AG04449 (cell line): ENCODE measurements around the gene AGAP1.

Experiments
- CTCF ChIA-PET: fragments of 350-600 bp; formaldehyde crosslinking; extraction: SDS; loops from one replicate; lab custom pipeline; 2021; ENCODE audit warnings: antibody characterized with exemption; lab: Yijun Ruan, JAX
- POLR2A ChIA-PET: fragments of 400-600, 350-600 bp; formaldehyde crosslinking; extraction: SDS; loops from one replicate; lab custom pipeline; 2020; ENCODE audit warnings: antibody characterized with exemption, inconsistent platforms; lab: Yijun Ruan, JAX
- DNase-seq: peaks from one replicate; pipeline ENCODE4 v3.0.0-alpha.2; 2010; ENCODE audit warnings: low read depth, low spot score
- H3K4me3 ChIP-seq: 2 replicates; pipeline ENCODE4 v1.5.1; 2011; ENCODE audit warnings: low read depth, mild to moderate bottlenecking, control low read depth, low read length
- TF ChIP-seq, protein P1 (sequence below): IDR thresholded peaks from one replicate; pipeline ENCODE4 v1.5.1; 2011; ENCODE audit warnings: mild to moderate bottlenecking, moderate library complexity, low read length, control low read depth, inconsistent platforms; ENCODE audit not compliant: insufficient read depth; ENCODE audit errors: missing control alignments

The AGAP1 gene

DNA sequence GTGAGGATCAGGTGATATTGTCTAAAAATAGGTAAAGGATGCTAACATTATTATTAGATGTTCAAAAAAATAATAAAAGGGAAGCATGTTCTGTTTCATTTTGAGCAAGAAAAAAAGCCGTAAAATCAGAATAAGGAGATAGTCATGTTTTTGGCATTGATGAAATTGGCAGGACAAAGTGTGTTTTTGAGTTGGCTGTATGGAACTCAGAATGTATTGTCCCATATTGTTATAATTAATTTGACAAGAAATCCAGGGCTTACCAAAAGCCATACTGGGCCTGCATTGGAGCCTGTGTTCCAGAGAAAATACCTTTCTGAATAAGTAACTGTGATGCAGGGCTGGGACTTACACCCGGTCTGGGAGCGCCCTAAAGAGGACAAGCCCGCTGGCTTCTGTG is 232.0 kb downstream of the AGAP1 start:
- ChIA-PET CTCF (no interaction called here), POLR2A (no interaction called here)
- TF ChIP-seq, protein P1, sequence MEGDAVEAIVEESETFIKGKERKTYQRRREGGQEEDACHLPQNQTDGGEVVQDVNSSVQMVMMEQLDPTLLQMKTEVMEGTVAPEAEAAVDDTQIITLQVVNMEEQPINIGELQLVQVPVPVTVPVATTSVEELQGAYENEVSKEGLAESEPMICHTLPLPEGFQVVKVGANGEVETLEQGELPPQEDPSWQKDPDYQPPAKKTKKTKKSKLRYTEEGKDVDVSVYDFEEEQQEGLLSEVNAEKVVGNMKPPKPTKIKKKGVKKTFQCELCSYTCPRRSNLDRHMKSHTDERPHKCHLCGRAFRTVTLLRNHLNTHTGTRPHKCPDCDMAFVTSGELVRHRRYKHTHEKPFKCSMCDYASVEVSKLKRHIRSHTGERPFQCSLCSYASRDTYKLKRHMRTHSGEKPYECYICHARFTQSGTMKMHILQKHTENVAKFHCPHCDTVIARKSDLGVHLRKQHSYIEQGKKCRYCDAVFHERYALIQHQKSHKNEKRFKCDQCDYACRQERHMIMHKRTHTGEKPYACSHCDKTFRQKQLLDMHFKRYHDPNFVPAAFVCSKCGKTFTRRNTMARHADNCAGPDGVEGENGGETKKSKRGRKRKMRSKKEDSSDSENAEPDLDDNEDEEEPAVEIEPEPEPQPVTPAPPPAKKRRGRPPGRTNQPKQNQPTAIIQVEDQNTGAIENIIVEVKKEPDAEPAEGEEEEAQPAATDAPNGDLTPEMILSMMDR: no peak
- no peak for DNase-seq
- no peak overlapping the region for H3K4me3 ChIP-seq

DNA sequence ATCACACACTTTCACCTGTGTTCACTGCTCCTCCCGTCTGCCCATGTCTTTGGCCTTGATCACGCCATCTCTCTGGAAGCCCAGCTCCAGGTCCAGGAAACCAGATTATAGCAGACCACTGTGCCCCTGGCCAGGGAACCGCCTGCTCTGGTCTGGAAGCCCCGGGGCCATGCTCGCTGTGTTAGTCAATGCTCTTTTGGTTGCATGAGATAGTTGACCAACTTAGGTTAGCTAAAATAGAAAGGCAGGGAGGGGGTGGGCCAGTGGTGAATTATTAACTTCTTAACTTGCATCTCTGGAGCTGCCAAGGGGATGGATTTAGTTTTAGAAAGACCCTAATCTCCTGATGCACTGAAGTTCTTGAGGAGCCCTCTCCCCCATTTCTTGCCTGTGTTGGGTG is 232.7 kb downstream of the AGAP1 start:
- TF ChIP-seq, protein P1: no peak
- DNase-seq: no peak
- ChIA-PET POLR2A (no interaction called here), CTCF (interaction anchor here (1.0 to 3.2 kb wide), 2 partner anchors 19 to 131 kb away, joined by 3 to 21 read pairs; no protein-coding TSS in a partner anchor)
- no peak overlapping the region for H3K4me3 ChIP-seq

DNA sequence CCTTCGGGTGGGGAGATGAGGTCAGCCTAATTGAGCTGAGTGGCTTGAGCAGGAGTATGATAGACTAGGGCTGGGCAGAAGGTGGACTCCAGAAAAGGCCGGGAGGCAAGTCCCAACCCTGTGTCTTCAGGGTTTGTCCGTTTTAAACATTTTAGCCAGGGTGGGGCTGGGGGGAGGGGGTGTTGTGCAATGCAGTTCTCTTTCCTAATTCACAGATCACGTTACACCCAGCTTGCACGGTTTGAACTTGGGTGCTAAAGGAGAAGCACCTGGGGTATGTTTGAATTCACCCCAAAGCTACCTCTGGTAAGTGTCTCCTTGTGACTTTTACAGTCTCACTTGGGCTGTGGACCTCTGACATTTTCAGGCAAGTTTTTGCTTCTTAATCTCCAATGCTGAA is 233.3 kb downstream of the AGAP1 start:
- no peak overlapping the region for H3K4me3 ChIP-seq
- TF ChIP-seq, protein P1: no peak
- DNase-seq: no peak
- CTCF ChIA-PET: interaction anchor here (1.0 to 3.2 kb wide), 3 partner anchors 8 to 132 kb away, joined by 3 to 21 read pairs (median 3); no protein-coding TSS in a partner anchor
- POLR2A ChIA-PET: no interaction called here

DNA sequence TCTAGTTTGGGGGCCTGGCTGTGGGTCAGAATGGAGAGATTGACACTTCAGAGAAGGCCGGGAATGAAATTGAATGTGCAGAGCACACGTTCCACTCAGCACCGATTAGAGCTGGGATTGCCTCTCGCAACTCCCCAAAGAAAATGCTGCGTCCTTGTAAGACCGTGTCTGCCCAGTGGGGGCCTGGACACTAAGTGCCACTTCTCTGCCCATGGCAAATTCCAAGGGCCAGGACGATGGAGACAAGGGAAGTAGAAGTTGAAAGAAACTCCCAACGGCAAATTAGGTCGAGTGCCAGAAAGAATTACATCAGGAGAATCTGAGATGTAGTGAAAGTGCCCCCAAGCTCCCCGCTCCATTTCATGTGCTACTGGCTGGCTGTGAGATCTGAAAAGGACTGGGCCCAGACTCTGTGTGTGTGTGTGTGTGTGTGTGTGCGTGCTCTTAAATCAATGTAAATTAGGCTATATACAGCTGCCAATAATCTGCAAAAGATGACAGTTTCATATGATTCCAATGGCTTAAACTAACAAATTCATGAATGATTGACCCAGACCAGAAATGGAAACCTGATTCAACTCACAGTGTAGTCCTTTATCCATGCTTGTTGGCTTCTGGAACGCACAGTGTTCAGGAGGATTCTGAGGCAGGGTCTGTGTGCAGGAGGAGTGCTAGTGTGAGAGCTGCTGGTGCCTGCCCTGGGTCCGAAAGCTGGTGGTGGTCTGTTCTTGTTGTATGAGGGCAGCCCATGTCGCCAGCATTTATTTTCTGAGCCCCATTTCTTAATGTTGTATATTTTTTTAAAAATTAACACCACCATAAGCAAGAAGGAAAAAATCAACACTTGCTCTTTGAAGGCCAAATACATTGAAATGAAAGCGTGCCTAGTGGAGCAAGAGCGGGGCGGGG is 234.3 kb downstream of the AGAP1 start:
- TF ChIP-seq, protein P1: no peak
- DNase-seq: no peak
- POLR2A ChIA-PET: no interaction called here
- CTCF ChIA-PET: interaction anchor here (1.1 to 3.2 kb wide), 4 partner anchors 9 to 133 kb away, joined by 3 to 21 read pairs (median 4); no protein-coding TSS in a partner anchor
- H3K4me3 ChIP-seq: no peak overlapping the region

DNA sequence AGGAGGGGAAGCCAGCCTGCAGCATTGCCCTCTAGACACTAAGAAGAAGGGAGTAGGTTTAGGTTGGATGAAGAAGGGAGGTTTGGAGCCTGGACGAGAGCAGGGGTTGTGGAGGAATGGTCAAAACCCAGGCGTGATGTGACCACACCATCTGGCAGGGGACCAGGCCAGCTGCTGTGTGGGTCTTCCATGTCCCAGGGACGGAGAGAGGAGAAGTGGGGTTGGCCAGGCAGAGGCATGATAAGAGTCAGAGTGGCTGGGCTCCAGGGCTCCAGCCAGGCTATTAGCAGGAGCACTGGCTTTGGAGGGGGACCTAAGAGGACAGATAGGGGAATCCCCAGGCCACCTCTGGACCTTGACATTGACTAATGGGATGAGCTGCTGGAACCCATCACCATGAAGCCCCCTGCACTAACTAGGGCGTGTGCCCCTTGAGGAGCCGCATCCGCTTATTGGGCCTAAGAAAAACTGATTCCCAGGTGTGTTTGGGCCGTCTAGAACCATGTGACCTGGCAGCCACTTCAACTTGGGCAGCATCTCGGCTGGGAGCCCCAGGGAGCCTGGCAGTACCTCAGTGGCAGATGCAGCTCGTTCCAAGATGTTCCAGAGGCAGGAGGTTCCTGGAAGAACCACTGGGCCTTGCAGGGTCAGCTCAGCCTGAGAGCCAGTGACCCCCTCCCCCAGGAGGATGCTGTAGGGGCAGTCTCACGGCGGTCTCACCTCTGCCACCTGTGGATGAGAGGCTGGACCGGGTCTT is 235.1 kb downstream of the AGAP1 start:
- CTCF ChIA-PET: interaction anchor here (1.1 to 3.2 kb wide), 4 partner anchors 11 to 134 kb away, joined by 3 to 21 read pairs (median 8); no protein-coding TSS in a partner anchor
- POLR2A ChIA-PET: no interaction called here
- TF ChIP-seq, protein P1: no peak
- DNase-seq: no peak
- no peak overlapping the region for H3K4me3 ChIP-seq
